Esophagus (tissue), 2 donors: ENCODE data around the gene ATP9A. TPM values are rescaled to one million over a fixed set of nuclear protein-coding genes. Genes with fewer than 3 reads are reported as not detected.
"Not testable (repeated sequence)": the region's sequence is repeated elsewhere in the genome, so short reads cannot be mapped to it uniquely, and the experiment has no call there.

Experiments used
- H3K27ac ChIP-seq, 2 donors: one replicate each; pipeline ENCODE4 v1.5.1; 2013; ENCODE audit warnings: low read depth in 2 of 2, mild to moderate bottlenecking in 2 of 2, inconsistent platforms in 1 of 2, low read length in 1 of 2, moderate library complexity in 1 of 2
- H3K27me3 ChIP-seq, 2 donors: one replicate each; pipeline ENCODE4 v1.6.1; 2013; ENCODE audit warnings: low read length in 2 of 2, control low read depth in 1 of 2, mild to moderate bottlenecking in 1 of 2; ENCODE audit not compliant: insufficient read depth in 2 of 2, control insufficient read depth in 1 of 2
- H3K36me3 ChIP-seq, 2 donors: one replicate each; pipeline ENCODE4 v1.6.1; 2013; ENCODE audit warnings: low read length in 1 of 2; ENCODE audit not compliant: control insufficient read depth in 2 of 2, insufficient read depth in 2 of 2
- H3K4me1 ChIP-seq, 2 donors: one replicate each; pipeline ENCODE4 v1.6.1; 2013; ENCODE audit warnings: low read length in 1 of 2; ENCODE audit not compliant: control insufficient read depth in 2 of 2, insufficient read depth in 2 of 2
- H3K4me3 ChIP-seq, 2 donors: one replicate each; pipeline ENCODE4 v1.5.1; 2013; ENCODE audit warnings: low read length in 2 of 2, mild to moderate bottlenecking in 2 of 2, low read depth in 1 of 2, moderate library complexity in 1 of 2
- H3K9me3 ChIP-seq, 2 donors: one replicate each; pipeline ENCODE4 v1.6.1; 2013; ENCODE audit warnings: mild to moderate bottlenecking in 2 of 2, low read depth in 1 of 2, low read length in 1 of 2, moderate library complexity in 1 of 2; ENCODE audit not compliant: control insufficient read depth in 2 of 2, insufficient read depth in 1 of 2
- WGBS, 2 donors: extraction: QIAGEN DNeasy Blood & Tissue Kit; methylation state at CpG; one replicate each; pipeline ENCODE4 v1.1.7; 2013; 5-methylcytosine and 5-hydroxymethylcytosine counted together
- polyA plus RNA-seq, 2 donors: library from polyadenylated mRNA; stranded (reverse); fragments of 200-250 nt; gene quantifications; one replicate each; pipeline ENCODE4 v1.2.3, GENCODE V29; 2013
- donor health status: healthy with polysubstance abuse.
- donor health status: Bipolar disorder and iron deficiency.

Gene ATP9A
- polyA plus RNA-seq, 2 donors = 5.0 to 7.5 TPM

DNA sequence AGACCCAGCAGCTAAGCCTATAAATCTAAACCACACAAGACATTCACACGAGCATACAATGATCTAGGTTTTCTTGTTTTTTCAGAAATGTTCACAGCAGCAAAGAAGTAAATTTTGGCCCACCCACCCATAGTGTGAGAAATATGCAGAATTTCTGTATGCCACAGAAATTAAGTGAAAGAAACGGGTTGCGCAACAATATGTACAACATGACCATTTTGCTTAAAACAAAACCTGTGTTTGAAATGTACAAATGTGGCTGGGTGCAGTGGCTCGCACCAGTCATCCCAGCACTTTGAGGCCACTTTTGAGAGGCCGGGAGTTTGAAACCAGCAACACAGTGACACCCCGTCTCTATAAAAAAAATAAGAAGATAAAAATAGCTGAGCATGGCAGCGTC, 24.8 kb upstream of the ATP9A start:
- H3K4me3 ChIP-seq = no peak overlapping the region
- H3K36me3 ChIP-seq = no peaks in the 10 kb centered on the region
- H3K9me3 ChIP-seq = no peaks in the 10 kb centered on the region
- 85 to 90% methylated on average over 7 of the region's 7 CpGs for WGBS, 2 donors
- no peak overlapping the region for H3K27ac ChIP-seq
- no peaks in the 10 kb centered on the region for H3K27me3 ChIP-seq
- H3K4me1 ChIP-seq = no peaks in the 10 kb centered on the region

DNA sequence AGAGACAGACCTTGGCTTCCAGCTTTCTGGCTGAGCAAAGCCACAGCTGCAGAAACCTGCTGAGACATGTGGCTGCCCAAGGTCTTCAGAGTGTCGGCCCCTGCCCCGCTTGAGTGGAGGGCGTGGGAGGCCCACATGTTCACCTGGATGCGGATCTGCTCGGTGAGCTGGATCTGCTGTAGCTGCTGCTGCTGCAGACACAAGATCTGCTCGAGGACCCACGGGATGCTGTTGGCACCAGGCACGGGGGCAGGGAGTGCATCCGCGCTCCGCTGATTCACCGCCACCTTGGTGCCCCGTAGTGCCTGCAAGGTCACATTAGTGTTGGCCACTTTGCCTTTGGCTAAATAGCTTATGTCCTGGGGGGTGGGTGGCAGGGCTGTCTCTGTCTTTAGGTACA, 23.4 kb upstream of the ATP9A start:
- no peaks in the 10 kb centered on the region for H3K27me3 ChIP-seq
- H3K36me3 ChIP-seq = no peaks in the 10 kb centered on the region
- no peak overlapping the region for H3K27ac ChIP-seq
- H3K4me3 ChIP-seq = no peak overlapping the region
- H3K9me3 ChIP-seq = no peaks in the 10 kb centered on the region
- H3K4me1 ChIP-seq = no peaks in the 10 kb centered on the region
- 89 to 94% methylated on average over 13 of the region's 13 CpGs for WGBS, 2 donors

DNA sequence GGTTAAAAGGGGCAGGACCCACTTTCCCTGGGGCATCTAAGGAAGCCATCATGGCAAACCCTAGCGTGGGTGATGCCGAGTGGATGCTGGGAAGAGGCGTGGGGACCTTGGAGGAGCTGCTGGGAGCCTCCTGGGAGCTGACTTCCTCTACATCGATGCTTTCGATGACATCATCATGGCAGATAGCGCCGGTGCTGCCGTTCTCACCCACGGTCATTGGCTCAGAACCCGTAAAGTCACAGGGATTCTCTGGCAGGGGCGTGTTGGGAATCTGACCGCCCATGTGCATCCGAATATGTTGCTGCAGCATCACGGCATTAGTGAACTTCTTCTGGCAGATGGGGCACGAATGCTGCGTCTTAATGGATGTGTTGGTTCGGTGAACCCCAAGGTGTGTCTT, 22.1 kb upstream of the ATP9A start:
- H3K4me1 ChIP-seq = no peaks in the 10 kb centered on the region
- no peaks in the 10 kb centered on the region for H3K9me3 ChIP-seq
- WGBS, 2 donors = 94 to 95% methylated on average over 17 of the region's 17 CpGs
- H3K27ac ChIP-seq = no peak overlapping the region
- no peaks in the 10 kb centered on the region for H3K27me3 ChIP-seq
- no peak overlapping the region for H3K4me3 ChIP-seq
- no peaks in the 10 kb centered on the region for H3K36me3 ChIP-seq

DNA sequence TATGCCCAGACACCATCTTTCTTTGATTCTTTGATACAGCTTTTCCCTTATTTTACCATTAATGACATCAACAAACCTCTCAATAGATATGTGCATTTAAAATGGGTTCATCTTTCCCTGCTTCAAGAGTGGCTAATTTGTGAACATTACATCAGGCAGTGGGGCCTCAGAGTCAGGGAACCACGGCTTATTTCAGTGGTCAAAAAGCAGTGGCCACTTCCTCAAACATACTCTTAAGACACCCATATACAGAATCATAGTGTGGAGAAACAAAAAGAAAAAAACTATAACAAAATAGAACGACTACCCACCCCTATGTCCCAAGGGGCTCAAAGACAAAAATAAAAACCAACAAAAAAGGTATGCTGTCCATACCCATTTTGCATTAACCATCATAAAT, 21.2 kb upstream of the ATP9A start:
- no peak overlapping the region for H3K27ac ChIP-seq
- H3K36me3 ChIP-seq = no peaks in the 10 kb centered on the region
- H3K4me1 ChIP-seq = no peaks in the 10 kb centered on the region
- H3K9me3 ChIP-seq = no peaks in the 10 kb centered on the region
- H3K4me3 ChIP-seq = no peak overlapping the region
- no peaks in the 10 kb centered on the region for H3K27me3 ChIP-seq
- WGBS, 2 donors = 70 to 71% methylated on average over 2 of the region's 2 CpGs

DNA sequence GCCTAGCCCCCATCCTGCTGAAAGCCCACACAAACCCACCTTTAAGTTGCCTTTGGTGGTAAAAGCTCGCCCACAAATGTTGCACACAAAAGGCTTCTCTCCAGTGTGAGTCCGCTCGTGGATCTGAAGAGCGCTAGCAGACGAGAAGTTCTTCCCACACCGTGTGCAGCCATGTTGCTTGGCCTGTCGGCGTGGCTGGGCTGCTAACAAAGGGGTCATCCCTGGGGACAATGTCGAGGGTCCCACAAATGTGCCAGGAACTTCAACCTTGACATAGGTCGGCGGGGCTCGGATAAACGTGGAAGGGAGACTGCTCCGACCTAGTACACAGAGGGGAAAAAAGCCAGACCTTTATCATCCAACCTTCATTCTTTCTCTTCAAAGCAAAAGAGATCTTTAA, 20.6 kb upstream of the ATP9A start:
- H3K4me1 ChIP-seq = no peaks in the 10 kb centered on the region
- 89 to 93% methylated on average over 14 of the region's 14 CpGs for WGBS, 2 donors
- no peaks in the 10 kb centered on the region for H3K36me3 ChIP-seq

DNA sequence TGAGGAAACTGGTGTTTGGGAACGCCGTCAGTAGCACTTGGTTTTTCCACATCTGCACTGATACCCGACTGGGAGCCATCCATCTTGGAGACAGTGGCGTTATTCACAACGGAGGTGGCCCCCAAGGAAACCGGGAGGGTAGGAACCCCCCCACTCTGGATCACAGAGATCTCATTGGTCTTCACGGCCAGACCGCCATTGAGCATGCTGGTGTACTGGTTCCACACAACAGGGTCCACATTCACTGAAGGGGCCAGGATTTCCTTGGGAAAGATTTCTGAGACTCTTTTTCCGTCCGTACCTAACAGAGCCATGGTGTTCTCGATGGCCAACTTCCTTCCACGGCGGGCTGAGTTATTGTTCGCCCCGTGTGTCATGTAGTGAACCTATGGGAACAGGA, 16.1 kb upstream of the ATP9A start:
- WGBS, 2 donors = 84% methylated on average over 15 of the region's 15 CpGs
- Histone ChIP-seq H3K27ac (no peak overlapping the region), H3K4me1 (no peaks in the 10 kb centered on the region), H3K4me3 (no peak overlapping the region), H3K27me3 (no peaks in the 10 kb centered on the region), H3K36me3 (no peaks in the 10 kb centered on the region), H3K9me3 (no peaks in the 10 kb centered on the region)

More for the DNA sequence above, 20.6 kb upstream of the ATP9A start:
- Histone ChIP-seq H3K27ac (no peak overlapping the region), H3K9me3 (no peaks in the 10 kb centered on the region), H3K4me3 (no peak overlapping the region), H3K27me3 (no peaks in the 10 kb centered on the region)

DNA sequence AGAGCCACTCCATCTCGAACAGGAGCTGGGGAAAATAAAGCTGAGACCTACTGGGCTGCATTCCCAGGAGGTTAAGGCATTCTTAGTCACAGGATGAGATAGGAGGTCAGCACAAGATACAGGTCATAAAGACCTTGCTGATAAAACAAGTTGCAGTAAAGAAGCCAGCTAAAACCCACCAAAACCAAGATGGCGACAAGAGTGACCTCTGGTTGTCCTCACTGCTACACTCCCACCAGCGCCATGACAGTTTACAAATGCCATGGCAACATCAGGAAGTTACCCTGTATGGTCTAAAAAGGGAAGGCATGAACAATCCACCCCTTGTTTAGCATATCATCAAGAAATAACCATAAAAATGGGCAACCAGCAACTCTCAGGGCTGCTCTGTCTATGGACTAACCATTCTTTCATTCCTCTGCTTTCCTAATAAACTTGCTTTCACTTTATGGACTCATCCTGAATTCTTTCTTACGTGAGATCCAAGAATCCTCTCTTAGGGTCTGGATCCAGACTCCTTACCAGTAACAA, 10.1 kb upstream of the ATP9A start:
- H3K4me3 ChIP-seq, H3K4me1 ChIP-seq, H3K27me3 ChIP-seq, H3K27ac ChIP-seq, H3K36me3 ChIP-seq, H3K9me3 ChIP-seq: not testable (repeated sequence)
- 81 to 88% methylated on average over 4 of the region's 4 CpGs for WGBS, 2 donors

DNA sequence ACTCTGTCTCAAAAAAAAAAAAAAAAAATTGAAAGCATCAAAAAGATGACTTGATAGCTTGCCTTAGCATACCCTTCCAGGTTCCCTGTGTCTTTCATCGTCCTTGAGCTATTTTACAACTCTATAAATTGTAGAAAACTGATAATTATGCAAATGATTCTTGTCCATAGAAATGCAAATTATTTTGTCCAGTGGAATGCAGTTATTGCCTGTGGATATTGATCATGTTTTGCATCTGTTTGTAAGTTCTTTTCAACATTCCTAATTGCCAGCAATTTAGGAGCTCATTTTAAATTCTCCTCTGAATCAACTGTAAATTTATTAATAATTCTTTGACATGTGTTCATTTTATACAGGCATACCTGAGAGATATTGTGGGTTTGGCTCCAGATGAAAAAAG, 7.1 kb upstream of the ATP9A start:
- 80 to 81% methylated on average over 1 of the region's 1 CpG for WGBS, 2 donors
- no peaks in the 10 kb centered on the region for H3K4me1 ChIP-seq
- H3K36me3 ChIP-seq = no peaks in the 10 kb centered on the region
- H3K9me3 ChIP-seq = no peaks in the 10 kb centered on the region
- H3K4me3 ChIP-seq = no peak overlapping the region
- H3K27ac ChIP-seq = no peak overlapping the region
- no peaks in the 10 kb centered on the region for H3K27me3 ChIP-seq

DNA sequence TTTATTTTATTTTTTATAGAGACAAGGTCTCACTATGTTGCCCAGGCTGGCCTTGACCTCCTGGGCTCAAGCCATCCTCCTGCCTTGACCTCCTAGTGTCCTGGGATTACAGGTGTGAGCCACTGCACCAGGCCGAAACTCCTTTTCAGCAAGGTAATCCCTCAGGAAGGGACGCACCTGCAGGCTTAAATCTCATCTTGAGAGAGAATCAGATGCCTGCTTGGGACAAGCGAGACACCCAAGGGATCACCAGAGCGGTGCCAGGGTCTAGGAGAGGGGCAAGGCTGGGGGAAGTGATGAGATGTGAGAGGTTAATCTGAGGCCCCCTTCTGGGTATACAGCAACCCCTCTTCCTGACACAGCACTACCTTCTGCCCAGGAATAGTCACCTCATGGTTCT, 4.0 kb upstream of the ATP9A start:
- Histone ChIP-seq H3K4me1 (no peaks in the 10 kb centered on the region), H3K4me3 (no peak overlapping the region)
- WGBS, 2 donors = 90 to 97% methylated on average over 4 of the region's 4 CpGs

DNA sequence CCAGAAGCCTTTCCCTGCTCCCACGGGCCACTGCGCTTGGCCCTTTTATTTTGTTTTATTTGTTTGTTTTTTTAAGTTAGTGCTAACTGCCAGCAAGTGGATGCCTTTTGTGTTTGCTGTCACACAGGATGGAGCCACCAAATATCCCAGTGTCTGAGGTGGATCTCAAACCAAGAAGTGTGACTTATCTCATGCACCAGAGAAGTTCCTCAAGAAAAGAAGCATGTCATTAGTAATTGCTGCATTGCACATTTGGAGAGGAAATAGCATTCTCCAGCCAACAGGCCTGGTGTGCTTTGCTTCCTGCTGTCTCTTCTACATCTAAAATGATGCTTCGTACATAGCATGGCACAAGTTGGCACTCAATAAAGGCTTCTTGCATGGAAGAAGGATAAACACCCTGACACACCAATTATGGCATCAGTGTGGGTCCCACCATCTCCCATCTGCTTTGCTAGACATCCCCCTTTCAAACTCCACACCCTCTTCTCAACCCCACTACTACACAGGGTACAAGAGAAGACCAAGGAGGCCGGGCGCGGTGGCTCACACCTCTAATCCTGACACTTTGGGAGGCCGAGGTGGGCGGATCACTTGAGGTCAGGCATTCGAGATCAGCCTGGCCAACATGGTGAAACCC, 1.9 kb upstream of the ATP9A start:
- H3K4me3 ChIP-seq = no peak overlapping the region
- no peaks in the 10 kb centered on the region for H3K27me3 ChIP-seq
- H3K27ac ChIP-seq = no peak overlapping the region
- no peaks in the 10 kb centered on the region for H3K4me1 ChIP-seq
- WGBS, 2 donors = 91 to 94% methylated on average over 9 of the region's 9 CpGs
- H3K9me3 ChIP-seq = no peaks in the 10 kb centered on the region
- no peaks in the 10 kb centered on the region for H3K36me3 ChIP-seq

More for the DNA sequence above, 4.0 kb upstream of the ATP9A start:
- H3K9me3 ChIP-seq = no peaks in the 10 kb centered on the region
- no peaks in the 10 kb centered on the region for H3K36me3 ChIP-seq
- no peak overlapping the region for H3K27ac ChIP-seq
- H3K27me3 ChIP-seq = no peaks in the 10 kb centered on the region
